ENCODE results near the gene CAPN5. TPM values are rescaled to one million over a fixed set of nuclear protein-coding genes. Genes with fewer than 3 reads are reported as not detected.
"Not testable (repeated sequence)": the region's sequence is repeated elsewhere in the genome, so short reads cannot be mapped to it uniquely, and the experiment has no call there.

CAPN5 gene
- total RNA-seq, 1 donor from 2014 or later, result 12.8 TPM

- no peak for DNase-seq (ENCODE audit: extremely low spot score, unreplicated experiment)
- TF ChIP-seq CTCF (IDR thresholded peaks at IDR 0.05), result no peak
- Mint-ChIP-seq H3K27me3 (ENCODE audit: unreplicated experiment) (peaks cover 23% of the 10 kb centered on the region), H3K36me3 (ENCODE audit: unreplicated experiment) (no peaks in the 10 kb centered on the region), H3K4me3 (ENCODE audit: unreplicated experiment) (no peak overlapping the region), H3K27ac (ENCODE audit: unreplicated experiment) (no peak overlapping the region), H3K4me1 (ENCODE audit: unreplicated experiment) (no peaks in the 10 kb centered on the region), H3K9me3 (ENCODE audit: unreplicated experiment) (no peaks in the 10 kb centered on the region)
Measured at GRCh38 chr11:77059806-77060205, 7.0 kb upstream of the CAPN5 start.

GRCh38 chr11:77060234-77060633 lies 6.5 kb upstream of the CAPN5 start:
- no peak for TF ChIP-seq CTCF (IDR thresholded peaks at IDR 0.05)
- no peaks in the 10 kb centered on the region for H3K4me1 Mint-ChIP-seq (ENCODE audit: unreplicated experiment)
- no peak overlapping the region for H3K4me3 Mint-ChIP-seq (ENCODE audit: unreplicated experiment)
- no peaks in the 10 kb centered on the region for H3K9me3 Mint-ChIP-seq (ENCODE audit: unreplicated experiment)
- no peaks in the 10 kb centered on the region for H3K36me3 Mint-ChIP-seq (ENCODE audit: unreplicated experiment)
- H3K27me3 Mint-ChIP-seq (ENCODE audit: unreplicated experiment), result peaks cover 20% of the 10 kb centered on the region
- no peak overlapping the region for H3K27ac Mint-ChIP-seq (ENCODE audit: unreplicated experiment)
- DNase-seq (ENCODE audit: extremely low spot score, unreplicated experiment), result no peak

GRCh38 chr11:77061258-77061657 lies 5.5 kb upstream of the CAPN5 start:
- not testable (repeated sequence) for H3K4me1 Mint-ChIP-seq (ENCODE audit: unreplicated experiment)

DNA sequence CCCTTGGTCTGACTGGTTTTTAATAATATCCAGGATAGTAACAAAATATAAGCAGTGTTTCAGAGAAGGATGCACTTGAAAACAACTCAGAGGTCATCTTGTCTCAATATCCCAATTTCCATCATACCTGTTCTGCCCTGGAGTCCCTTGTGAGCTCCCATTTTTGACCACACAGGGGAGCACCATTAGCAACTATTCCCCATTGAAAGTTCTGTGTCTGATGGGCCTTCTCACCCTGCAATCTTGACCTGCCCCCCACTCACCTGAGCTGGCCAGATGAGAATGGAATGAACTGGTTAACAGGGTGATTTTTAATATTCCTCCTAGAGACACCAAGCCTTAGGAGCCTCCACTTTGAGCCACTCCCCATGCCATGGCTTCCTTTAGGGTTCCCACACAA lies 3.8 kb upstream of the CAPN5 start:
- Mint-ChIP-seq H3K4me1 (ENCODE audit: unreplicated experiment) (peaks cover 12% of the 10 kb centered on the region), H3K27ac (ENCODE audit: unreplicated experiment) (no peak overlapping the region), H3K36me3 (ENCODE audit: unreplicated experiment) (no peaks in the 10 kb centered on the region), H3K27me3 (ENCODE audit: unreplicated experiment) (peaks cover 20% of the 10 kb centered on the region), H3K9me3 (ENCODE audit: unreplicated experiment) (no peaks in the 10 kb centered on the region), H3K4me3 (ENCODE audit: unreplicated experiment) (no peak overlapping the region)
- no peak for DNase-seq (ENCODE audit: extremely low spot score, unreplicated experiment)
- TF ChIP-seq CTCF (IDR thresholded peaks at IDR 0.05), result no peak

More at GRCh38 chr11:77061258-77061657, 5.5 kb upstream of the CAPN5 start:
- H3K9me3 Mint-ChIP-seq (ENCODE audit: unreplicated experiment); H3K27ac Mint-ChIP-seq (ENCODE audit: unreplicated experiment); DNase-seq (ENCODE audit: extremely low spot score, unreplicated experiment); H3K4me3 Mint-ChIP-seq (ENCODE audit: unreplicated experiment); H3K36me3 Mint-ChIP-seq (ENCODE audit: unreplicated experiment): not testable (repeated sequence)
- H3K27me3 Mint-ChIP-seq (ENCODE audit: unreplicated experiment), result peaks cover 20% of the 10 kb centered on the region

DNA sequence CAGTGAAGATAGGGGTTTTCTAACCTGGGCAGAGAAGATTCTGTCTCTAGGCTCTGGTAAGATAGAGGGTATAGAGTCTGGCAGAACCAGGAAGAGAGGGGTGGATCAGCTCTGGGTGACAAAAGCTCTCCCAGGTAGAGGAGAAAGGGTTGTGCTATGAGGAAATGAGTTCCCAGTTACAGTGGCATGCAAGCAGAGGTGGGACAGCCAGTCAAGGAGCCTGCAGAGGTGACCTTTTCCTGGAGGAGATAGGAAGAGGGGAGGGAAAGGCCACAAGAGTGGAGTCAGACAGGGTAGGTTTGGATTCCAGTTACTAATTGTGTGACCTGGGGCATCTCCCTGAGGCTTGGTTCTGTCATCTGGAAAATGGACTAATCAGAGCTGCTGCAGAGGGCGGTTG lies 3.4 kb upstream of the CAPN5 start:
- TF ChIP-seq CTCF (IDR thresholded peaks at IDR 0.05), result no peak
- no peak overlapping the region for H3K27ac Mint-ChIP-seq (ENCODE audit: unreplicated experiment)
- peaks cover 14% of the 10 kb centered on the region for H3K4me1 Mint-ChIP-seq (ENCODE audit: unreplicated experiment)
- H3K4me3 Mint-ChIP-seq (ENCODE audit: unreplicated experiment), result no peak overlapping the region
- no peaks in the 10 kb centered on the region for H3K9me3 Mint-ChIP-seq (ENCODE audit: unreplicated experiment)
- no peak for DNase-seq (ENCODE audit: extremely low spot score, unreplicated experiment)
- peaks cover 20% of the 10 kb centered on the region for H3K27me3 Mint-ChIP-seq (ENCODE audit: unreplicated experiment)
- H3K36me3 Mint-ChIP-seq (ENCODE audit: unreplicated experiment), result no peaks in the 10 kb centered on the region

- no peak for DNase-seq (ENCODE audit: extremely low spot score, unreplicated experiment)
- H3K4me3 Mint-ChIP-seq (ENCODE audit: unreplicated experiment), result no peak overlapping the region
- H3K9me3 Mint-ChIP-seq (ENCODE audit: unreplicated experiment), result no peaks in the 10 kb centered on the region
- H3K27ac Mint-ChIP-seq (ENCODE audit: unreplicated experiment), result no peak overlapping the region
- peaks cover 16% of the 10 kb centered on the region for H3K4me1 Mint-ChIP-seq (ENCODE audit: unreplicated experiment)
- no peaks in the 10 kb centered on the region for H3K36me3 Mint-ChIP-seq (ENCODE audit: unreplicated experiment)
- H3K27me3 Mint-ChIP-seq (ENCODE audit: unreplicated experiment), result peaks cover 19% of the 10 kb centered on the region
- TF ChIP-seq CTCF (IDR thresholded peaks at IDR 0.05), result no peak
Measured at GRCh38 chr11:77063861-77064260, 2.9 kb upstream of the CAPN5 start.

All from osteocyte (in vitro differentiated cells).